Regular cardiac myocyte (primary cell): Measurements from ENCODE around the gene UTP4. TPM values are rescaled to one million over a fixed set of nuclear protein-coding genes. Genes with fewer than 3 reads are reported as not detected.

Experiments used
- total RNA-seq: library from RNA; depleted of rRNA; stranded (reverse); fragments of >200 nt; gene quantifications from 2 replicates; pipeline ENCODE4 v1.2.3, GENCODE V29; 2014

UTP4 gene
- total RNA-seq: 15.2 and 33.4 TPM in 2 replicates

DNA sequence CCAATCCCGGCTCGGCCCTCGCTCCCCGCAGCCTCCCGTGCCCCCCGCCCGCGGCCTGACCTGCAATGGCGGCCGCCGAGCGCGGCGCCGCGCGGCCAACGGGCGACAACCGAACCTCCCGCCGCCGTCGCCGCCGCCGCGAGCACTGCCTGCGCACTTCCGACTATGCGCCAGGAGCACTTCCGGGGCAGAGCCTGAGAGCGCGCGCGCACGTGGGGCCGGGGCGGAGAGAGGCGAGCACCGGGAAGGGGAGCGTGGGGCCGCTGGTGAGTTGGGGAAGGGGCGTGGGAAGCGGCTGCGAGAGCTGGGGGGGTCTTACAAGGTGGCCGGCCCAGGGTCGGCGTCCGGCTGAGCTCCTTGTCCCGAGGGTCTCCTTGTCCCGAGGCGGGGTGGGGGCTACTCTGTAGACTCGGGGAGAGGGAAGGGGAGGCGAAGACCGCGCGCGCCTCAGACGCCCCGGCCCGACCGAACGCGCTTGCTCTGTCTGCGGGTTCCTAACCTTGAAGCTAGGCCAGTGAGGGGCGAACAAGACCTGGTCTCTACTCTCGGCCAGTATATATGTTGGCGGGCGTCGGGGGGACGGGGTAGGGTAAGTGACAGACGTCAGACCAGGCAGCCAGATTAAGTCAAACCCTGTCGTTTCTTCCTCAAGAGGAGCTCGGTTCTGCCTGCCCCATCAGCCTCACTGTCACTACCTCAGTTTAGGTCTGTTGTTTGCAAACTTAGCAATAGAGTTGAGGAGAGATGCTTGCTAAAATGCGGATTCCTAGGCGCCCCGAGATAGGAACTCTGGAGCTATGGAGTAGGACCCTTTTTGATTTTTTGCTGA, at the start of gene UTP4, which contains the start of gene CHTF8:
Gene UTP4, plus strand, starts transcription at position 226 of the 829 bp plus-strand sequence. CDS start 811 bp downstream, outside the sequence.
Gene CHTF8, minus strand, starts transcription at position 165 of the 829 bp plus-strand sequence. CDS start 11,130 bp downstream, outside the sequence.

DNA sequence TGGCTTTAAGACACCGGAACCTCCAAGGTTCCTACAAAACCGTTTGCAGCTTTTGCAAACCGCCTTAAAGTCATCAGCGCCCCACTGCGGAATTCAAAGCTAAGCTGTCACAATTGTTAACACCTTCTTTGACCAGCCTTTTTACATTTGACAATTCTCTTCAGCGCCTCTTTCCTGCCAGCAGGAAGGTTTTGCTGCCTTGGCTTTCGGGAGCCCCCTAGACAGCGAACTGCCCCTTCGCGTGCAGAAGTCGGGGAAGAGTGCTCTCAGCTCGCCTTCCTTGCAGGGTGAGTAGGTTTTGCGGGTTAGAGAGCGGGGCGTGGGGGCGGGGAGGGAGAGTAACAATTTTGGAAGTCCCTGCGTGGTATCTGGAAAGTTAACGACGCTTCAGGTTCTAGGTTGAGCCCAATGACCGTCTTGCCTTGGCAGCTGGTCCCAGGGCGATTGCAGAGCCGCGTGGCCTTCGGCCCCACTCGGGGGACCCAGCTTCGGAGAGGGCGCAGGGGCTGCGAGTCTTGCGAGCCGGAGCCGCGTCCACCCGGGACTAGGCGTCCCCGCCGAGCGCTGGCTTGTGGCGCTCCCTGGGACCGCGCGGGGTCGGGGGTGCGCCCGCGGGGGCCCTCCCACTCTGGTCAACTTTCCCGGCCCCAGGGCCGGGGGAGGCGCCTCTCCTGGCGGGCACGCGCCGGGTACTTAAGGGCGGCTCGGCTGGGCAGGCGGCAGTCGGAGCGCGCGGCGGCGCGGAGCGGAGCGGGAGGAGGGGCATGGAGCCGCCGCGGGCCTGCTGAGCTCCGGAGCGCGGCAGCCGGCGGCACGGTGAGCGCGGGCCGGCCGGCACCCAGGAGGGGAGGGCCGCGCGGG, 26.7 kb upstream of the UTP4 start, which contains the start of gene HAS3:
Gene HAS3, plus strand, starts transcription at position 153 of the 861 bp plus-strand sequence. CDS start 3,743 bp downstream, outside the sequence.

DNA sequence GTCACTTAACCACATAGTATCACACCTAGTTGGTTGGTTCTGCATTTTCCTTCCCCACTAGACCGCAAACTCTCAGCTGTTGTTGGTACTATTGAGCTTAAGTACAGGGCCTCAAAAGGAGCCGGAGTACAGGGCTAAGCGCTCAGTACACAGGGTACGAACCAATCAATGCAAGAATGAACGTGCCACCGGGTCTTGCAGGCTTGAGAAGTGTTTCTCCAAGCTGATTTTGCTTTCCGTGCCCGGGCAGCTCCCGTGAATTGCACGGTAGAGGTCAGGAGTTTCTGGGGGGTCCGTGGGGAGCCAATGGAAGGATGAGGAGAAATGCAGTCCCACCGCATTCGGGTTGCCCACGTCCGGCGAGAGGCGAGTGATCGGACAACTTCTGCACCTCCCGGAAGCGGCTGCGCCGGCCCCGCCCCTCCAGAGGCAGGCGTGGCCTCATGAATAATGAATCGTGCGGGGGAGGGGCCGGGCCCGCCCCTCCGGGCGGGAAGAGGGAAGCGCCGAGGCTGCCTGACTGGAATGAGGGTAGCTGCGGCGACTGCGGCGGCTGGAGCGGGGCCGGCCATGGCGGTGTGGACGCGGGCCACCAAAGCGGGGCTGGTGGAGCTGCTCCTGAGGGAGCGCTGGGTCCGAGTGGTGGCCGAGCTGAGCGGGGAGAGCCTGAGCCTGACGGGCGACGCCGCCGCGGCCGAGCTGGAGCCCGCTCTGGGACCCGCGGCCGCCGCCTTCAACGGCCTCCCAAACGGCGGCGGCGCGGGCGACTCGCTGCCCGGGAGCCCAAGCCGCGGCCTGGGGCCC, 54.4 kb downstream of the UTP4 start, which contains the start of gene SNTB2:
Gene SNTB2, plus strand, starts transcription at position 523 of the 804 bp plus-strand sequence. Its CDS starts 3 bp downstream, at position 526.

Other genes starting within 250 kb of the UTP4 start
- 2.7 and 5.6 TPM in 2 replicates for gene HAS3, start 27.0 kb upstream of the UTP4 start, total RNA-seq
- 42.3 and 46.8 TPM in 2 replicates for gene CHTF8, start 61 bp upstream of the UTP4 start, total RNA-seq
- gene SNTB2, start 54.5 kb downstream of the UTP4 start, total RNA-seq: 27.9 and 35.3 TPM in 2 replicates
- 26.8 and 55.6 TPM in 2 replicates for gene VPS4A, start 178.7 kb downstream of the UTP4 start, total RNA-seq
- 6.2 and 15.7 TPM in 2 replicates for gene PDF, start 197.9 kb downstream of the UTP4 start, total RNA-seq
- 45.6 and 48.8 TPM in 2 replicates for gene COG8, start 206.9 kb downstream of the UTP4 start, total RNA-seq
- 17.5 and 40.5 TPM in 2 replicates for gene NIP7, start 207.1 kb downstream of the UTP4 start, total RNA-seq
- gene TMED6, start 219.1 kb downstream of the UTP4 start, total RNA-seq: not detected in 2 replicates